ENCODE data around the gene CCDC57. TPM values are rescaled to one million over a fixed set of nuclear protein-coding genes. Genes with fewer than 3 reads are reported as not detected.

The CCDC57 gene
- polyA plus RNA-seq, 1 donor (not counting 4 experiments of a cell fraction or from before 2014, with no cell fraction given) = 19.2 TPM

DNA sequence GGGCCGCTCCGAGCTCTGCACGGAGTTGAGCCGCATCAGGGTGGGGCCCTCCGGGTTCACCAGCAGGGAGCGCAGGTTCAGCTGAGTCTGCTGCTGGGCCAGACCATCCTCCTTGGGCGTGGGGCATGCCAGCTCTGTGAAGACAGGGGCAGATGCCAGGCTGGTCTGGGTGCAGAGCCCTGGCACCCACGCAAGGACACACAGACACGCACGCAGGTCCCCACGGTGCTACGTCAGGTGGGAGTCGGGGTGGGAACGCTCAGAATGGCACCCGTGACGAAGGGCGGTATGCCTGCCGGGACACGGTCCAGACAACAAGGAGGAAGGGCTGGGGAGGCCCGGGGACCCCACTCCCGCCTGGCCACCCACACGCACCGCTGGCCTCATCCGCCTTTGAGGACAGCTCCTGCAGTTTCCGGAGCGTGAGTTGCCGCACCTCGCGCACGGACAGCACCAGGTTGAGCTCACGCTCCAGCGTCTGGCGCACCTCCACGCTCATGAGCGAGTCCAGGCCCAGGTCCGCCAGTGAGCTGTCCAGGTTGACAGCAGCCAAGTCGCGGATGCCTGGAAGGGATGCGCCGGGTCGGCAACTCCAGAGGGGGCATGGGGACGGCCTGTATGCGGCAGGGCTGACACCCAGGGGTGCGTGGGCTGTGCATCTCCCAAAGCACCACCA lies 131.7 kb downstream of the CCDC57 start:
- FAIRE-seq = no peak

DNA sequence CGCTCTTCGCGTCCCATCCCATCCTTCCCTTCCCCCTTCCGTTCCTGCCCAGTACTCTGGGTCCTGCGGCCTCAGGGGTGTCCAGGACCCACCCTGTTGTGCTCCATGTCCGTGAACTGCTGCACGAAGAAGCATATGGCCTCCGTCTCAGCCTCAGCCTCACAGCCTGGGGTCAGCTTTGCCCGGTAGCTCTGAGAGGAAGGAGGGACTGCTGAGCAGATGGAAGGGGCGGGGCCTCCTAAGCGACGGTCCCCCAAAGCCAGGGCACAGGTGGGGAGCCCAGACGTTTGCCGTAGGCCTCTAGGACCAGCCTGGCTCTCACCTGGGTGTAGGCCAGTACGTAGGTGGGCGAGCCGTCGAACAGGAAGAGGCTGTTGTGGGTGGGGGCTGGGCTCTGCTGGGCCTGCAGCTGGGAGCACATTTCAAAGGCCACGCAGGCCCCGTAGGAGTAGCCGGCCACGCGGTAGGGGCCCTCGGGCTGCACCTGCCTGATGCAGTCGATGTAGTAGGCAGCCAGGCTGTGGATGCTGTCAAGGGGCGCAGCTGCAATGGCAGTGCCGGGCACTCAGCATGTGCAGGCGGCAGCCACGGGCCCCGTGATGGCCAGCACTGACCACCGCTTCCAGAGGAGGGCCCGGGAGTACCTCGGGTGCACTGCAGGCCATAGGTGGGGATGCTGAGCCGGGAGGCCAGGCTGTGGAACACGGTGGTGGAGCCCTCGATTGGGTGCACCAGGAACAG lies 132.4 kb downstream of the CCDC57 start:
- DNase-seq (ENCODE audit: low read depth, low spot score) = no peak
- no peak for FAIRE-seq
- H3K9ac ChIP-seq (ENCODE audit: control insufficient read depth, extremely low read depth, insufficient read depth, low read length) = no peak overlapping the region
- no peaks in the 10 kb centered on the region for H3K27me3 ChIP-seq (ENCODE audit: control insufficient read depth, extremely low read depth, insufficient read depth, low read length)
- H3K79me2 ChIP-seq (ENCODE audit: control insufficient read depth, insufficient read depth, low read length) = peaks cover 3% of the 10 kb centered on the region
- H3K4me1 ChIP-seq (ENCODE audit: control insufficient read depth, extremely low read depth, insufficient read depth, low read length) = no peaks in the 10 kb centered on the region
- TF ChIP-seq CTCF (optimal IDR thresholded peaks at IDR 0.05 in 1 of 3, IDR thresholded peaks at IDR 0.05 in 1 of 3, conservative IDR thresholded peaks at IDR 0.05 in 1 of 3; ENCODE audit: extremely low read depth in 1 of 3, insufficient read depth in 2 of 3, low read length in 3 of 3) = no peak
- no peak for TF ChIP-seq EZH2 (IDR thresholded peaks at IDR 0.05; ENCODE audit: low read length)
- H3K4me2 ChIP-seq (ENCODE audit: control insufficient read depth, extremely low read depth, insufficient read depth, low read depth, low read length) = no peak overlapping the region
- dilution Hi-C loops (cut with MboI; ENCODE audit: extremely low pct_ligation_motif_present, low sequenced_read_pairs) = no loop called here
- H3K4me3 ChIP-seq (ENCODE audit: control insufficient read depth in 2 of 3, extremely low read depth in 1 of 3, insufficient read depth in 2 of 3, low read depth in 1 of 3, low read length in 3 of 3) = no peak overlapping the region
- peaks cover 49 to 52% of the 10 kb centered on the region in 2 experiments for H3K36me3 ChIP-seq (ENCODE audit: control insufficient read depth in 2 of 2, extremely low read depth in 1 of 2, insufficient read depth in 2 of 2, low read length in 2 of 2)
- peaks cover 24% of the 10 kb centered on the region for H4K20me1 ChIP-seq (ENCODE audit: control insufficient read depth, extremely low read depth, insufficient read depth, low read length)
- H3K9me3 ChIP-seq (ENCODE audit: control insufficient read depth, low read depth, low read length) = no peaks in the 10 kb centered on the region
- H2AFZ ChIP-seq (ENCODE audit: control insufficient read depth, low read length) = no peak overlapping the region
- H3K9me1 ChIP-seq (ENCODE audit: control insufficient read depth, extremely low read depth, insufficient read depth, low read length) = no peaks in the 10 kb centered on the region
- H3K27ac ChIP-seq (ENCODE audit: control insufficient read depth, insufficient read depth, low read length) = no peak overlapping the region

More for the DNA sequence above, 131.7 kb downstream of the CCDC57 start:
- no peaks in the 10 kb centered on the region for H3K9me1 ChIP-seq (ENCODE audit: control insufficient read depth, extremely low read depth, insufficient read depth, low read length)
- no peaks in the 10 kb centered on the region for H3K9me3 ChIP-seq (ENCODE audit: control insufficient read depth, low read depth, low read length)
- H3K9ac ChIP-seq (ENCODE audit: control insufficient read depth, extremely low read depth, insufficient read depth, low read length) = no peak overlapping the region
- peaks cover 54% of the 10 kb centered on the region in 2 experiments for H3K36me3 ChIP-seq (ENCODE audit: control insufficient read depth in 2 of 2, extremely low read depth in 1 of 2, insufficient read depth in 2 of 2, low read length in 2 of 2)
- peaks cover 24% of the 10 kb centered on the region for H4K20me1 ChIP-seq (ENCODE audit: control insufficient read depth, extremely low read depth, insufficient read depth, low read length)
- peaks cover 4% of the 10 kb centered on the region for H3K79me2 ChIP-seq (ENCODE audit: control insufficient read depth, insufficient read depth, low read length)
- no peak overlapping the region for H3K4me2 ChIP-seq (ENCODE audit: control insufficient read depth, extremely low read depth, insufficient read depth, low read depth, low read length)
- dilution Hi-C loops (cut with MboI; ENCODE audit: extremely low pct_ligation_motif_present, low sequenced_read_pairs) = no loop called here
- no peak overlapping the region for H3K4me3 ChIP-seq (ENCODE audit: control insufficient read depth in 2 of 3, extremely low read depth in 1 of 3, insufficient read depth in 2 of 3, low read depth in 1 of 3, low read length in 3 of 3)
- TF ChIP-seq CTCF (optimal IDR thresholded peaks at IDR 0.05 in 1 of 3, IDR thresholded peaks at IDR 0.05 in 1 of 3, conservative IDR thresholded peaks at IDR 0.05 in 1 of 3; ENCODE audit: extremely low read depth in 1 of 3, insufficient read depth in 2 of 3, low read length in 3 of 3) (no peak), EZH2 (IDR thresholded peaks at IDR 0.05; ENCODE audit: low read length) (no peak)
- H2AFZ ChIP-seq (ENCODE audit: control insufficient read depth, low read length) = no peak overlapping the region
- no peaks in the 10 kb centered on the region for H3K27me3 ChIP-seq (ENCODE audit: control insufficient read depth, extremely low read depth, insufficient read depth, low read length)
- DNase-seq (ENCODE audit: low read depth, low spot score) = no peak
- no peaks in the 10 kb centered on the region for H3K4me1 ChIP-seq (ENCODE audit: control insufficient read depth, extremely low read depth, insufficient read depth, low read length)
- no peak overlapping the region for H3K27ac ChIP-seq (ENCODE audit: control insufficient read depth, insufficient read depth, low read length)

All from keratinocyte (primary cell).